HCT116 (cell line): ENCODE results near the gene DTNB. TPM values are rescaled to one million over a fixed set of nuclear protein-coding genes. Genes with fewer than 3 reads are reported as not detected.

ENCODE experiments used
- ATAC-seq: fragments of 200-7000 bp; cut with Tn5 transposase; 2 replicates; pipeline ENCODE4 v1.9.1; 2020; ENCODE audit warnings: mild to moderate bottlenecking, moderate library complexity
- BruUV-seq: library from RNA; stranded (reverse); fragments of 400-500 nt; replicated peaks from 2 replicates; lab custom pipeline; 2021; lab: Mats Ljungman, UMichigan
- CTCF ChIA-PET: fragments of 300-600 bp; sonication (Branson Sonifier 250); formaldehyde crosslinking; loops from one replicate; lab custom pipeline; 2021; ENCODE audit warnings: antibody characterized with exemption; lab: Charles Lee
- POLR2A ChIA-PET: fragments of 300-600, 350-600 bp; sonication (Branson Sonifier 250); formaldehyde crosslinking; loops from one replicate; lab custom pipeline; 2021; ENCODE audit warnings: antibody characterized with exemption; lab: Charles Lee
- RAD21 ChIA-PET, 2 experiments: fragments of 300-600 bp; sonication (Branson Sonifier 250); formaldehyde crosslinking; loops; one replicate each; lab custom pipeline; 2023; ENCODE audit warnings: low total read pairs in 2 of 2; ENCODE audit not compliant: uncharacterized antibody in 2 of 2, unreplicated experiment in 2 of 2, low non-redundant PET in 1 of 2; lab: Charles Lee
- DNase-seq: peaks from one replicate; pipeline ENCODE4 v3.0.0-alpha.2; 2010; ENCODE audit warnings: low read depth, low spot score
- H2AFZ ChIP-seq: fragments of 200-600 bp; shearing (Covaris generic), sonication (generic); 2 replicates; pipeline ENCODE4 v1.6.1; 2017; ENCODE audit warnings: low read depth, mixed run types, mixed read lengths, antibody characterized with exemption, low read length; ENCODE audit not compliant: poor library complexity, severe bottlenecking
- H3K27ac ChIP-seq: 2 replicates; pipeline ENCODE4 v1.5.1; 2012; ENCODE audit warnings: low read depth, low read length
- H3K27me3 ChIP-seq: fragments of 200-600 bp; sonication (generic); 2 replicates; pipeline ENCODE4 v1.6.1; 2016; ENCODE audit warnings: mixed run types, low read length, mixed read lengths; ENCODE audit not compliant: insufficient read depth
- H3K36me3 ChIP-seq, 2 experiments: fragments of 200-500 bp in 1 of 2; fragments of 200-600 bp in 1 of 2; sonication (Bioruptor generic) in 1 of 2; sonication (generic) in 1 of 2; 2 replicates each; pipeline versions ENCODE4 v1.5.1 to v1.6.1; 2014 to 2016; ENCODE audit warnings: low read length in 2 of 2, inconsistent platforms in 1 of 2, mixed read lengths in 1 of 2, mixed run types in 1 of 2; ENCODE audit not compliant: insufficient read depth in 2 of 2, control insufficient read depth in 1 of 2
- H3K4me1 ChIP-seq, 2 experiments: fragments of 200-600 bp in 1 of 2; sonication (generic) in 1 of 2; 2 replicates each; pipeline versions ENCODE4 v1.5.1 to v1.6.1; 2012 to 2017; ENCODE audit warnings: low read length in 2 of 2, inconsistent platforms in 1 of 2, mild to moderate bottlenecking in 1 of 2, mixed read lengths in 1 of 2, mixed run types in 1 of 2, moderate library complexity in 1 of 2; ENCODE audit not compliant: insufficient read depth in 2 of 2, control insufficient read depth in 1 of 2
- H3K4me2 ChIP-seq: fragments of 200-600 bp; sonication (generic); 2 replicates; pipeline ENCODE4 v1.6.1; 2017; ENCODE audit warnings: mixed run types, low read length, mixed read lengths
- H3K4me3 ChIP-seq, 2 experiments: fragments of 200-600 bp in 1 of 2; sonication (generic) in 1 of 2; replicated peaks in 1 of 2; 2 replicates each; pipeline ENCODE4 v1.5.1; 2011 to 2016; ENCODE audit warnings: low read length in 2 of 2, control low read depth in 1 of 2, low read depth in 1 of 2, mild to moderate bottlenecking in 1 of 2, mixed read lengths in 1 of 2, mixed run types in 1 of 2
- H3K79me2 ChIP-seq: fragments of 200-600 bp; sonication (generic); 2 replicates; pipeline ENCODE4 v1.6.1; 2017; ENCODE audit warnings: mild to moderate bottlenecking, mixed run types, low read length, moderate library complexity, mixed read lengths; ENCODE audit not compliant: insufficient read depth
- H3K9ac ChIP-seq: fragments of 200-600 bp; sonication (generic); 2 replicates; pipeline ENCODE4 v1.6.1; 2016; ENCODE audit warnings: low read length, mixed read lengths
- H3K9me2 ChIP-seq: fragments of 200-600 bp; sonication (generic), shearing (Covaris generic); 2 replicates; pipeline ENCODE4 v1.6.1; 2017; ENCODE audit warnings: mixed run types, mild to moderate bottlenecking, moderate library complexity; ENCODE audit not compliant: insufficient read depth
- H3K9me3 ChIP-seq, 2 experiments: fragments of 200-500 bp in 1 of 2; fragments of 200-600 bp in 1 of 2; sonication (Bioruptor generic) in 1 of 2; sonication (generic) in 1 of 2; 2 replicates each; pipeline ENCODE4 v1.6.1; 2014 to 2017; ENCODE audit warnings: low read length in 2 of 2, mixed read lengths in 2 of 2, inconsistent platforms in 1 of 2, low read depth in 1 of 2, mild to moderate bottlenecking in 1 of 2, mixed run types in 1 of 2, moderate library complexity in 1 of 2; ENCODE audit not compliant: control insufficient read depth in 1 of 2, insufficient read depth in 1 of 2
- H4K20me1 ChIP-seq: fragments of 200-600 bp; sonication (generic), shearing (Covaris generic); 2 replicates; pipeline ENCODE4 v1.6.1; 2017; ENCODE audit warnings: mixed run types, mild to moderate bottlenecking, moderate library complexity; ENCODE audit not compliant: insufficient read depth
- ELF1 ChIP-seq: IDR thresholded peaks from 2 replicates; pipeline ENCODE4 v1.6.1; 2012; ENCODE audit warnings: low read depth, borderline replicate concordance
- EZH2 ChIP-seq: fragments of 200-600 bp; sonication (generic); IDR thresholded peaks from 2 replicates; pipeline ENCODE4 v1.6.1; 2017; ENCODE audit warnings: antibody characterized with exemption, mixed run types
- EZH2phosphoT487 ChIP-seq: fragments of 200-600 bp; IDR thresholded peaks from 2 replicates; pipeline ENCODE4 v1.6.1; 2018; ENCODE audit warnings: antibody characterized with exemption, borderline replicate concordance
- SP1 ChIP-seq: IDR thresholded peaks from 2 replicates; pipeline ENCODE4 v1.6.1; 2012; ENCODE audit warnings: low read depth
- ZFX ChIP-seq: fragments of 450-650 bp; IDR thresholded peaks from 2 replicates; pipeline ENCODE4 v1.6.1; 2017
- ZNF274 ChIP-seq: fragments of 200-500 bp; sonication (Bioruptor generic); IDR thresholded peaks from 2 replicates; pipeline ENCODE4 v1.6.1; 2014; ENCODE audit warnings: mild to moderate bottlenecking, low read depth, low read length, inconsistent platforms
- intact Hi-C: fragments of 100-400 bp; cut with micrococcal nuclease; formaldehyde crosslinking; loops from 2 replicates; pipeline ENCODE4 v1.10.0; 2022
- total RNA-seq: library from RNA; stranded (reverse); gene quantifications from one replicate; pipeline ENCODE4 v1.2.1, GENCODE V29; 2021; ENCODE audit not compliant: unreplicated experiment
- TF ChIP-seq, protein P1 (sequence below): IDR thresholded peaks from 2 replicates; pipeline ENCODE4 v1.6.1; 2012
- TF ChIP-seq, protein P2 (sequence below): IDR thresholded peaks from 2 replicates; pipeline ENCODE4 v1.6.1; 2012; ENCODE audit warnings: low read depth

DTNB gene
- total RNA-seq, 1 experiment from 2014 or later: 30.2 TPM

DNA sequence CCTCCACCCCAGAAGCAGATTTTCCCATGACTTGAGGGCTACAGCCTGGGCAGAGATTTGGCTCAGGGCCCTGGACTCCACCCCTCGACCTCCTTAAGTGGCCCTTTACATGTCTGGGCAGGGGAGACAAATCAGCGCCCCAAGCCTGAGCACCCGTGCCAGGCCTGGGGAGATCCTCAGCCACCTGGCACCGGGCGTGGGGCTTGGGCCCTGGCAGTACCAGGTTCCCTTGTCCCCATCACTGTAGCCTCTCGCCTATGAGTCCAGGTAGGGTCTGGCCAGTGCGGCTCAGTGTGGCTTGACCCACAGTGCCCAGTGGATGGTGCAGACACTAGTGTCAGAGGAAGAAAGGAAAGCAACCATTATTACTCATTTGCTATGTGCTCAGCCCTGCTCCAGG, 309.6 kb downstream of the DTNB start:
- Histone ChIP-seq H3K9ac (no peak overlapping the region), H3K4me2 (no peak overlapping the region), H3K27me3 (no peaks in the 10 kb centered on the region), H3K36me3 (no peaks in the 10 kb centered on the region), H2AFZ (no peak overlapping the region), H3K9me2 (no peaks in the 10 kb centered on the region), H3K4me1 (peaks cover 0 to 14% of the 10 kb centered on the region in 2 experiments; a peak in 2 of 4 replicates), H3K4me3 (no peak overlapping the region), H3K9me3 (no peaks in the 10 kb centered on the region), H4K20me1 (no peaks in the 10 kb centered on the region), H3K27ac (no peak overlapping the region), H3K79me2 (no peaks in the 10 kb centered on the region)
- intact Hi-C loops: no loop called here
- no peak for DNase-seq
- ChIA-PET RAD21 (no interaction called here), POLR2A (no interaction called here), CTCF (interaction anchor here (0.6 kb wide), 1 partner anchor 126 kb away, joined by 3 read pairs; no protein-coding TSS in a partner anchor)
- no peak for ATAC-seq
- TF ChIP-seq, protein P1, sequence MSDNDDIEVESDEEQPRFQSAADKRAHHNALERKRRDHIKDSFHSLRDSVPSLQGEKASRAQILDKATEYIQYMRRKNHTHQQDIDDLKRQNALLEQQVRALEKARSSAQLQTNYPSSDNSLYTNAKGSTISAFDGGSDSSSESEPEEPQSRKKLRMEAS: no peak
- TF ChIP-seq ELF1: no peak
- TF ChIP-seq ZFX: no peak
- TF ChIP-seq ZNF274: no peak
- TF ChIP-seq EZH2: no peak
- TF ChIP-seq SP1: no peak
- TF ChIP-seq, protein P2, sequence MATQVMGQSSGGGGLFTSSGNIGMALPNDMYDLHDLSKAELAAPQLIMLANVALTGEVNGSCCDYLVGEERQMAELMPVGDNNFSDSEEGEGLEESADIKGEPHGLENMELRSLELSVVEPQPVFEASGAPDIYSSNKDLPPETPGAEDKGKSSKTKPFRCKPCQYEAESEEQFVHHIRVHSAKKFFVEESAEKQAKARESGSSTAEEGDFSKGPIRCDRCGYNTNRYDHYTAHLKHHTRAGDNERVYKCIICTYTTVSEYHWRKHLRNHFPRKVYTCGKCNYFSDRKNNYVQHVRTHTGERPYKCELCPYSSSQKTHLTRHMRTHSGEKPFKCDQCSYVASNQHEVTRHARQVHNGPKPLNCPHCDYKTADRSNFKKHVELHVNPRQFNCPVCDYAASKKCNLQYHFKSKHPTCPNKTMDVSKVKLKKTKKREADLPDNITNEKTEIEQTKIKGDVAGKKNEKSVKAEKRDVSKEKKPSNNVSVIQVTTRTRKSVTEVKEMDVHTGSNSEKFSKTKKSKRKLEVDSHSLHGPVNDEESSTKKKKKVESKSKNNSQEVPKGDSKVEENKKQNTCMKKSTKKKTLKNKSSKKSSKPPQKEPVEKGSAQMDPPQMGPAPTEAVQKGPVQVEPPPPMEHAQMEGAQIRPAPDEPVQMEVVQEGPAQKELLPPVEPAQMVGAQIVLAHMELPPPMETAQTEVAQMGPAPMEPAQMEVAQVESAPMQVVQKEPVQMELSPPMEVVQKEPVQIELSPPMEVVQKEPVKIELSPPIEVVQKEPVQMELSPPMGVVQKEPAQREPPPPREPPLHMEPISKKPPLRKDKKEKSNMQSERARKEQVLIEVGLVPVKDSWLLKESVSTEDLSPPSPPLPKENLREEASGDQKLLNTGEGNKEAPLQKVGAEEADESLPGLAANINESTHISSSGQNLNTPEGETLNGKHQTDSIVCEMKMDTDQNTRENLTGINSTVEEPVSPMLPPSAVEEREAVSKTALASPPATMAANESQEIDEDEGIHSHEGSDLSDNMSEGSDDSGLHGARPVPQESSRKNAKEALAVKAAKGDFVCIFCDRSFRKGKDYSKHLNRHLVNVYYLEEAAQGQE: no peak
- TF ChIP-seq EZH2phosphoT487: no peak
- no TSS peak for BruUV-seq
